T1000 (cell line): Measurements from ENCODE around the gene GPHN.
"Not testable (repeated sequence)": the region's sequence is repeated elsewhere in the genome, so short reads cannot be mapped to it uniquely, and the experiment has no call there.

Source experiments
- DNase-seq: peaks from one replicate; lab custom pipeline; 2025; ENCODE audit warnings: mixed read lengths; lab: John Stamatoyannopoulos, UW

GPHN gene

DNA sequence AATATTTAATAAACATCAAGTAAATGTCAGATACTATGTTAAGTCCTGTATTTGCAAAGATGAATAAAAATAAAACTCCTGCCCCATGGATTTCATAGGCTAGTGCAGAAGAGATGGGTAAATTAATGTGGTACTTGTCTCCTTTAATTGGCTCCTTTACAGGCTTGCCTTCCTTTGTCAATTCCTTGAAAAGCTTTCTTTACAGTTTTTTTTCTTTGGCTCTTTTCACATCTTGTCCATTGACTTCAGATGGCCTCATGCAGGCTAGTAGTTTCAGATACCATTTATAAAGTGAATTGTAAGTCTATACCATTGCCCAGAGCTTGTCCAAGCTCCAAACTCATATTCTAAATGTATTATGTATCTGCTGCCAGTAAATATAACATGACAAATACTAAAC is 552.6 kb downstream of the GPHN start:
- no peak for DNase-seq

DNA sequence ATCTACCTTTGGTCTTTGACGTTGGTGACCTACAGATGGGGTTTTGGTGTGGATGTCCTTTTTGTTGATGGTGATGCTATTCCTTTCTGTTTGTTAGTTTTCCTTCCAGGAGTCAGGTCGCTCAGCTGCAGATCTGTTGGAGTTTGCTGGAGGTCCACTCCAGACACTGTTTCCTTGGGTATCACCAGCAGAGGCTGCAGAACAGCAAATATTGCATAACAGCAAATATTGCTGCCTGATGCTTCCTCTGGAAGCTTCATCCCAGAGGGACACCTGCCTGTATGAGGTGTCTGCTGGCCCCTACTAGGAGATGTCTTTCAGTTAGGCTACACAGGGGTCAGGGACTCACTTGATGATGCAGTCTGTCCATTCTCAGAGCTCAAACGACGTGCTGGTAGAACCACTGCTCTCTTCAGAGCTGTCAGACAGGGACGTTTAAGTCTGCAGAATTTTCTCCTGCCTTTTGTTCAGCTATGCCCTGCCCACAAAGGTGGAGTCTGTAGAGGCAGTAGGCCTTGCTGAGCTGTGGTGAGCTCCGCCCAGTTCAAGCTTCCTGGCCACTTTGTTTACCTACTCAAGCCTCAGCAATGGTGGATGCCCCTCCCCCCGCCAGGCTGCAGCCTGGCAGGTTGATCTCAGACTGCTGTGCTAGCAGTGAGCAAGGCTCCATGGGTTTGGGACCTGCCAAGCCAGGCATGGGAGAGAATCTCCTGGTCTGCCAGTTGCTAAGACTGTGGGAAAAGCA is 559.3 kb downstream of the GPHN start:
- not testable (repeated sequence) for DNase-seq

DNA sequence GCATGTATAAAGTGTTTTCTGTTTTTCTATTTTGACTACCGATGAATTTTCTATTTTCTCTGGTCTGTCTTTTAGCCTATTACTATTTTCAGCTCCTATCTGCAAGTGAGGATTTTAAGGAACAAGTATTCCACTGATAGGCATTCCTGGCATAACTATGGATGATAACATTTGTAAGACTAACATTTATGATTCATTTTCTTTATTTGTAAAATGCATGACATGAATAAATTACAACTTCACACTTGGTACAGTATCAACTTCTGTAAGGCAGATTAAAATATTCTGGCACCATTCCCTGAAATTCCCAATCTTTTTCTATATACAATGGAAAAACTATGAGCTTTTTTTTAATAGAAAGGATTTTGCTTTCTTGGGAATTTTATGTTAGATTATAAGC is 560.3 kb downstream of the GPHN start:
- no peak for DNase-seq

DNA sequence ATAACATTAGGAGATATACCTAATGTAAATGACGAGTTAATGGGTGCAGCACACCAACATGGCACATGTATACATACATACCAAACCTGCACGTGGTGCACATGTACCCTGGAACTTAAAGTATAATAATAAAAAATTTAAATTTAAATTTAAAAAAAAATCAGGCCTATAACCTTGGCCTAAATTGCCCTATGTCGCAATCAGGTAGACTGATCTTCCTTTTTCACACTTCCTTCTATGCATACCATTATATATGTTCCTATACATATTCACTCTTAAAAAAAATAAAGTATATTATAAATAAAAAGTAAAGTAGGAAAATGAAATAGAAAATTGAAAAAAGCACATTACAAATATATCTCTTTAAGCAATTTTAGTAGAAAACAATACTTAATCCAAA is 563.6 kb downstream of the GPHN start:
- no peak for DNase-seq

DNA sequence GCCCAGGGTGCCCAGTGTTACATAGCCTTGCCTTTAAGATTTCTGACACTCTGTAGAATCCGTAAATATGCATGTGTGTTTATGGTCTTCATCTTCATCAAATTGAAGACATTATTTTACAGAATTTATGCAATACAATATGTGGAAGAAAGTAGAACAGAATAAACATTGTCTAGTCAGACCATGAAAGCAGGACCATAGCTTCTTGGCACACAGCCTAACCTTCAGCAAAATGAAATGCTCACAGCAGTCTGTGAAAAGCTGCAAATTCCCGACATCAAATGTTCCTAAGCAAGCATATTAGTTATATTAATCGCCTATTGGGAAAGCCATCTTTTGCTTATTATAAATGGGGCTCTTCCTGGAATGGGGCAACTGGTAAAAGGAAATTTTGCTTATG is 570.0 kb downstream of the GPHN start:
- no peak for DNase-seq

DNA sequence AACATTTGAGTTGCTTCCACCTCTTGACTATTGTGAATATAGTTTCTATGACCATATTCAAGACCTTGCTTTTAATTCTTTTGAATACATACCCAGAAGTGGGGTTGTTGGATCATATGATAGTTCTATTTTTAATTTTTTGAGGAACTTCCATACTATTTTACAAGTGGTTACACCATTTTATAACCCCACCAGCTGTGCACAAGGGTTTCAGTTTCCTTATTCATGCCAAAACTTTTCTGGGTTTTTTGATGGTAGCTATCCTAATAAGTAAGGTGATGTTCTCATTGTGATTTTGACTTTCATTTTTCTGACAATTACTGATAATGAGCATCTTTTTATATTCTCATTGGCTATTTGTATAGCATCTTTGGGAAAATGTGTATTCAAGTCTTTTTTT is 571.9 kb downstream of the GPHN start:
- no peak for DNase-seq

DNA sequence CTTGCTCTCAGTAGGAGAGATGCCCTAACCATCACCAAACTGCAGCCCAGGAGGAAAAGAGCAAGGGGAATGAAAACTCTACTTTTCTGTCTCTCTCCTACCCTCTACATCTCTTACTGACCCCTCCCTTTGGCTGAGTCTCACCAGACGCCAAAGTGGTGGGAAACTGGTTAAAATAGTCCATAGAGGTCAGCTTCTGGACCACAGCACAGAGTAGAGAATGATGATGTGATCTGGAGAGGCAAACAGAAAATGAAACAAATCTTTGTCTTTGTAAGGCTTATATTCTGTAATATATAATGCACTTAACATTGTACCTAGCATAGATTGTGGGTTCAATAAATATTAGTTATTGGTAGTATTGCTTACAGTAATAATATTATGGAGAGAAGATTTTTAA is 600.3 kb downstream of the GPHN start:
- DNase-seq: no peak

DNA sequence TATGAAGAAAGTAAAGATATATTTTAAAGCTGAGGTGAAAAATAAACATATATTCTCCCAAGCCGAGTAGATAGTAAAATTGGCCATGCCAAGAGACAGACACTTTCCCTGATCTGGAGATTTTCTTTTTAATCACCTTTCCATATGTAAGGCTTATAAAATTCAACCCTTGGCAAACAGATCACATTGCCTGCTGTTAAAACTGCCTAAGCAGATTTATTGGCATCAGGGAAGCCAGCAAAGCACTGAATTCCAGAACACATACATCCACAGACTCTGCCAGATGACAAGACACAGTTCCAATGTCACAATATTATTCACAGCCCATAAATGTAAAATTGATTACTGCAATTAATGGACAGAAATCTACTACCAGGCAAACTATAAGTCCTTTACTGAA is 603.1 kb downstream of the GPHN start:
- no peak for DNase-seq

DNA sequence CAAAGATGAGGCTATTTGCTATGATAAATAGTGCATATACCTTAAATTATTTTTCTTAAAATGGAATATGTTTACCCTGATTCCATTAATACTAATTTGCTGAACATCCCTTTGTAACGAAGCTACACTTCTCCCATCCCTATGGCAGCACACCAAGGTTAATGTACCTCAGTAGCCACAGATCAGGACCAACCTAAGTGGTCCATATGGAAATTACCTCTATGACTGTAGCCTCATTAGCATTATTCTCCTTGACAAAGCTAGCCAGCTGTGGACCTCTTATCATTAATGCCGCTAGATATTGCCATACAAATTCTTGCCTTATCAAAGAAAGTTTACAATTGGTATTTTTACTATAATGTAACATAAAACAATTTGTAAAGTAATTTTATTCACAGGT is 604.4 kb downstream of the GPHN start:
- DNase-seq: no peak

DNA sequence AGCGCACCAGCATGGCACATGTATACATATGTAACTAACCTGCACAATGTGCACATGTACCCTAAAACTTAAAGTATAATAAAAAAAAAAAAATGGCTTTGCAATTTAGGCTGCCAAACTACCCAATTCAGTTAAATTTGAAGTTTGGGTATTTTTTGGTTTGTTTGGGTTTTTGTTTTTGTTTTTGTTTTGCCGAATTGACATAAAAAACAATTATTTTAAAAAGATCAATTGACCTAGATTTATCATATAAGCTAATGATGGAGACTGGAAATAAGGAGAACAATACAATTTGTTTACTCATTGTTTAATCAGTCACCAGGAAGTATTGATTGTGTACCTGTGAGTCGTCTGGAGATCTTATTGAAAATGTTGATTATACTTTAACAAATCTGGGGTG is 619.2 kb downstream of the GPHN start:
- DNase-seq: no peak

DNA sequence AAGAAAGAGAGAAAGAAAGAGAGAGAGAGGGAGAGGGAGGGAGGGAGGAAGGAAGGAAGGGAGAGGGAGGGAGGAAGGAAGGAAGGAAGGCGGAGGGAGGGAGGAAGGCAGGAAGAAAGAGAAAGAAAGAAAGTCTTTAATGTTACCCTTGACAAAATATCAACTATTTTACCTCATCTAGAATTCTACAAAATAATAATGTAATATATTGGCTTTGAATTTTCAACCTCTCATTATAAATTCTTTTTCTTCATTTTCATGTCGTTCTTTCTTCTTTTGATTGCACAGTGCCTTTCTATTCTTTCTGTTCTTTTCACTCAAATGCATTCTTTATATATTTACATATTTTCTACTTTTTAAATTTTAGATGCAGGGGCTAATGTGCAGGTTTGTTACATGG is 621.8 kb downstream of the GPHN start:
- DNase-seq: no peak

DNA sequence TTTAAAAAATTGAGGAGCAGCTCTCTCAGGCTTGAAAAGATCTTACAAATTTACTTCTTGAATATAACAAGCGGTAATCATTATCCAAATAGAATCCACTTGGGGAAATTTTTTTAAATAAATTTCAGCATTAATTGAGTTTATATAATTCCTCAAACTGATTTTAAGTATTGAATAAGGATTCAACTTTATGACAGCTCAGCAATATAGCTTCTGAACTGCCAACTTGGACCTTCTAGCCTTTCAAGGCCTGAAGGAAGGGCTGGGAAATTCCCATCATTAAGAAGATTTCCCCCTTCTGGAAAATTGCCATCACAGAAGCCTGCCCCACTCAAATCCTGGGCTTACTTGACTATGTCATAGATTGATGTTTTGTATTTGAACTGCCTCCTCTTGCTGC is 623.7 kb downstream of the GPHN start:
- no peak for DNase-seq

DNA sequence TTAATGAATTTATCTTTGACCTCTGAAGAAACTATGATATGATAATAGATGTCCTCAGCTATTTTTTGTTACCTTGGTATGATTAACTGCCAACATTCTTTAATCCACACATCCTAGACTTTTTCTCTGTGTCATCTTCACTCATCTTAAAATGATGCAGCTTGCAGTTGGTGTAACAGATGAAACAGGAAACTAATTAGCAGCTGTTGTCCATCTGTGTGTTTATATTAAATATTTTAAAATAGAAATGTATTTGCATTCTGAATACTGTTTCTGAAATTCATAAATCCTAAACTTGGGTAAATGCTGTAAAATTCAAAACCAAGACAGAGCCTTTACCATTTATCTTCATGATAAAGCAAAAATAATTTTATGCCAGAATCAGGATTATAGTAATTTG is 625.2 kb downstream of the GPHN start:
- DNase-seq: no peak

DNA sequence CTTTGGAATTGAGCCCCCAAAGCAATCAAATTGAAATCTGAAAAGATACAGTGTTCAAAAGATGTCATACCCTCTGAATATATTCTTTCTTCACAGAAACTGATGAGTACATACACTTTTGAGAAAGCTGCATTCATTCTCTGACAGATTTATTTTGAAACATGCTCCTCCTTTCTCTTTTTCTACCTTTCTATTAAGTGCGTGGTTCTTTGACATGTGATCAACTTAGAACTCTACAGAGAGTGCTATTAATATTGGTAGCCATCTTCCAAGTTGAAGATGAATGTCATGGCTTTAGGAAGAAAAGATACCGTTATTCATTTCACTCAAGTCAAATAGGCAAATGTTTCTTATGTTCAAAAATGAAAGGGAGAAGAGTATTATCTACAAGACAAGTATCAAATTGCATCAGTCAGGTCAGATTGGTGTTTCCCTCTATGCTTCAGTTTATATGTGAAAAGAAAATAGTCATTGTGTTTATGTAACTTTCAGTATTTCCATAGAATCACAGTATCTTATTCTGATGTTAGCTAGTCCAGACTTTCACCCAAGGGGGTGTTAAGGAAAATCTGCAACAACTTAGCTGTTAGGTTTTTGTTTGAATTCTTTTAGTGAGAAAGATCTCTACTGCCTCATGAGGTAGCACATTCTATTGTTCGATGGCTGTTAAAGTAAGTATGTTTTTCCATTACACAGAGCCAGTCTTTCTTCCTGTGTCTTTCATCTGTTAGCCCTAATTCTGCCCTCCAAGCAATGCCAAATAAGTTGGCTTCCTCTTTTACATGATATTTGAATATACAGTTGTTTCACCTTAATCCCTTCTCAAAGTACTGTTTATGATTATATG is 625.9 kb downstream of the GPHN start:
- no peak for DNase-seq

DNA sequence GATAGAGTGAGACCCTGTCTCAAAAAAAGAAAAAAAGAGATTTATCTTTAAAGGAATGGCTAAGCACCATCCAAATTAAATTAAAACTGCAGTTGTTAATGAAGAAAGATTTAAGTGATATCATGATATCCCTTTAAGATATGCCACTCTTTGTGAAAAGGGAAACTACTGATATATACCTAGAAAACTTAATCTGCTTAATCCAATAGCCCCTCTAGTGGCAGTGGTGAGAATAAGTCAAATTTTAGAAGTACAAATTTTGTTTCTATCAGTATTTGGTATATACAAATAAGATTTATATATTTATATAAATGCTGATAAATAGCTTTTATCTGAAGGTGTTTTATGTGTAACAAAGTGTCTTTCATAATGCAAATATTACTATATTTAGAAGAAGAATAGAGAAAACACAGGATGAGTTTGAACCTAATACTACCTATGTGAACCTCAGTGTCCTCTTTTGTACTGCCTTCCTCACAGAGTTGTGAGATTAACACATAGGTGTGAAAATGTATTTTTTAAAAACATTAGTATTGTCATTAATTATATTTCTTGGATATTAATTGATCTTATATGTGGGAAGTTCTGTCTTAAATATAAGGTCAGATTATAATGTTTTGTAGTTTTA is 629.9 kb downstream of the GPHN start:
- DNase-seq: no peak

DNA sequence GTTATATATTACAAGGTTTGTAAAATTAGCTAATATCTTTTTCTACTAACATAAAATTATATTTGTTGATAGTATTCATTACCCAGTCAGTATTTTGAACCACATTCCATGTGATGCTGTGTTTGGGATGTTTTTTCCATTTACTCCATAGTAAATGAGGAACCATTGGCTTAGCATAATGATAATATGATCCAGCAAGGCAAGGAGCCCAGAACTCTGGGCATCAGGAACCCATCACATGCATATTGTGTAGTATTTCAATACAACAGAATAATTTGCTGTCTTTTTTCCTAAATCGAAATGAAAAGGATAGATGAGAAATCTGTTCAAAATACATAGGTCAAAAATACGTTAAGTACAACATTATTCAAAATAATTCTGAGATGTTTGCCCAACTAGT is 632.6 kb downstream of the GPHN start:
- no peak for DNase-seq

DNA sequence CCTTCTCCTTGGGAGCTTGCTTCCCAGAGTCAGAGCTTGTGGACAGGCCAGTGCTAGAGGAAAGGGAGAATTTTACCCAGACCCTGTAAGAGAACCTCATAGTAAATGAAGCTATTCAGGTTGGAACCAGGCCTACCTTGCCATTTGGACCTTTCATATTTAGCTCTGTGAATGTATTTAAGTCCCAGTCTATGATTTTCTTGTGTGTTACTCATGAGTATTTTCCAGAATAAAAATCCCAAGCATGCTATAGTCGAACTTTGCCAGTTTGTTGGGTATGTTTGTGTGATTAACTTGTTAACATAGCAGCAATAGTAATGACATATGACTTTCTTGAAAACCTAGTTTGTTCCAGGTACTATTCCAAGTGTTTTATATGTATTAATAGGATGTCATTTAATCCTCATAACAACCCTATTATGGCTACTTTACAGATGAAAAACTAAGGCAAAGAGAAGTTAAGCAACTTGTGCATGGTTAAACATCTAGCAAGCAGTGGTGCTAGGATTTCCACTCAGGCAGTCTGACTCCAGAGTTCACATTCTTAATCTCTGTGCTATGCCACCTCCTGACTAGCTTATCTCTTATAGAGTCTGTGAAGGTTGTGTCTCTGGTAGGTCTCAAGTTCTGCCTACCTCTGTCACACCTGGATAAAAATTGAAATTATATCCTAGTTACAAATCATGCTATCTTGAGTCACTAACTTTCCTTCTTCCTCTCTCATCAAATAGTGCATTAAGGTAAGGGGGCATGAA is 633.4 kb downstream of the GPHN start:
- no peak for DNase-seq

DNA sequence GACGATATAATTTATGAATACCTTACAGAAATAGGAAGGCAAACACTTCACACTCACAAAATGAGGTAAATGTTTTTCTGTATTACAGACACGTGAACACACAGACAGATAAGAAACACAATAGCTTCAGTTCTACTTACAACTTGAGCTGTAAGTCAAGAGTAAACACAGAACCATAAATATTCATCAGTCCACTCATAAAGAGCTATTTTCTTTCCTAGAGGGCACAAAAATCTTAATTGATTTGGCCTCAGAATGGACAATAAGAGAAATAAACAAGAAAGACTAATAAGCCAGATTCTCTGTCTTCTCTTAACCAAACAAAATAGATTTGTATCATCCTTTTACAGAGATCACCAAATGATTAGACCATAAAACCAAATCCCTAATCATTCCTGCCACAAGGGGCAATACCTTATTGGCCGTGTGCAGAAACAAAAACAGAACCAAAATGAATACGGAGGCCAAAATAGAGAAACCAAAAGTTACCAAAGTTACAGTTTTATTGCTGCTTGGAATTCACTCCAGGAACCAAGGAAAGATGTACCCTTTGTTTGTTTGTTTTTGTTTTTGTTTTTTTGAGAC is 643.2 kb downstream of the GPHN start:
- DNase-seq: no peak

DNA sequence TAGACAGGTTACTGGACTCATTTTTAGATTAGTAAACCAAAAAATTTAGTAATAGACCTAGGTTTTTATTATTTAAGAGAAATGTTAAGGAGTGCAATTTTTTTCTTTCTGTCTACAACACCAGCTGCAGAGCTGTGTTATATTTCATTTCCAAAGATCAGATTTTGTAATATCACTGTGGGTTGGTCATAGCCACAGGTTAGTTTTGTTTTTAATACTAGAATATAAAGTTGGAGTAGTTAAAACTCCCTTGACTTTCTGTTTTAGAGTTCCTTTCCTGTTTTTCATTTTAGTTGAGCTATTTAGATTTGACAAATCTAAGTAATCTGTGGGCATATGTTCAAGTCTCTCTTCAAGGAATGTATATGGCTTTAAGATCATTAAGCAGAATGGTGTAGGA is 650.6 kb downstream of the GPHN start:
- DNase-seq: no peak

DNA sequence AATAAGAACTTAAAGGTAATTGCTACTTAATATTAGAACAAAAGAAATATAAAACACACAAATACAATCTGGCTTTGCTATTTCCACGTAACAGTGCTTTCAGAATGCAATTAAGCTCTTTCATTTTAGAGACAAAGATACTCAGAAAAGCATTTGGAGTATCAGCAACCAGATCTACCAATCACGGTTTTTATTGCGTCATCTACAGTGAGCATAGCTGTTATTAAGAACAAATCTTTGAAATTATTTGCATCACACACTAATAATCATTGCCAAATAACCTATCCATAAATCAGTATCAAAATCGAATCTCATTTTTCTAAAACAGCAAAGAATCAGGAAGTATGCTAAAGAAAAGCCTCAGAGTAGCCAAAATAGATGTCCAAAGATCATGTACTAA is 654.4 kb downstream of the GPHN start:
- DNase-seq: no peak

DNA sequence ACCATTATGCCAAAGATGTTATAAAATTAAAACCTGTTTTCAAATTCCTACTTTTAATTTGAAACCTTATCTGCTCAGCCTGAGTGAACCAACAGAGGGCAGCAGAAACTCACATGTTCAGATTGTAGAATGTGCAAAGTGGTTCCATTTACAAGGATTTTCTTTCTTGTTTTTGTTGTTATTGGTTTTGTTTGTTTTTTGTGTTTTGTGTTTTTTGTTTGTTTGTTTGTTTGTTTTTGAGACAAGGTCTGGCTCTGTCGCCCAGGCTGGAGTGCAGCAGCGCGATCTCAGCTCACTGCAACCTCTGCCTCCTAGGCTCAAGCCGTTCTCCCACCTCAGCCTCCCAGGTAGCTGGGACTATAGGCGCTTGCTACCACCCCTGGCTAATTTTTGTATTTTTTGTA is 658.5 kb downstream of the GPHN start:
- no peak for DNase-seq
